ENCODE measurements around the gene GRAMD2B.

GRAMD2B gene

GRCh38 chr5:126536874-126537273 lies 113.7 kb downstream of the GRAMD2B start:
- FAIRE-seq (no peak), DNase-seq (ENCODE audit: insufficient read length) (no peak)
- no peak for TF ChIP-seq POLR2A (IDR thresholded peaks at IDR 0.05; ENCODE audit: low read depth, low read length)
- no peak for TF ChIP-seq POLR2AphosphoS5 (IDR thresholded peaks at IDR 0.05; ENCODE audit: low read depth, low read length)
- no peak for TF ChIP-seq TAF1 (IDR thresholded peaks at IDR 0.05; ENCODE audit: borderline replicate concordance, low read depth, low read length)

- FAIRE-seq (no peak), DNase-seq (ENCODE audit: insufficient read length) (no peak)
- no peak for TF ChIP-seq POLR2A (IDR thresholded peaks at IDR 0.05; ENCODE audit: low read depth, low read length)
- no peak for TF ChIP-seq POLR2AphosphoS5 (IDR thresholded peaks at IDR 0.05; ENCODE audit: low read depth, low read length)
- TF ChIP-seq TAF1 (IDR thresholded peaks at IDR 0.05; ENCODE audit: borderline replicate concordance, low read depth, low read length), result no peak
Observed at GRCh38 chr5:126538579-126538978, 115.4 kb downstream of the GRAMD2B start.

GRCh38 chr5:126540631-126541030 lies 117.4 kb downstream of the GRAMD2B start:
- no peak for TF ChIP-seq TAF1 (IDR thresholded peaks at IDR 0.05; ENCODE audit: borderline replicate concordance, low read depth, low read length)
- no peak for TF ChIP-seq POLR2A (IDR thresholded peaks at IDR 0.05; ENCODE audit: low read depth, low read length)
- no peak for TF ChIP-seq POLR2AphosphoS5 (IDR thresholded peaks at IDR 0.05; ENCODE audit: low read depth, low read length)
- DNase-seq (ENCODE audit: insufficient read length), result no peak
- no peak for FAIRE-seq

- FAIRE-seq, result no peak
- no peak for DNase-seq (ENCODE audit: insufficient read length)
- TF ChIP-seq POLR2A (IDR thresholded peaks at IDR 0.05; ENCODE audit: low read depth, low read length) (no peak), TAF1 (IDR thresholded peaks at IDR 0.05; ENCODE audit: borderline replicate concordance, low read depth, low read length) (no peak), POLR2AphosphoS5 (IDR thresholded peaks at IDR 0.05; ENCODE audit: low read depth, low read length) (no peak)
Observed at GRCh38 chr5:126542441-126542840, 119.2 kb downstream of the GRAMD2B start.

- no peak for DNase-seq (ENCODE audit: insufficient read length)
- no peak for TF ChIP-seq POLR2AphosphoS5 (IDR thresholded peaks at IDR 0.05; ENCODE audit: low read depth, low read length)
- no peak for TF ChIP-seq POLR2A (IDR thresholded peaks at IDR 0.05; ENCODE audit: low read depth, low read length)
- TF ChIP-seq TAF1 (IDR thresholded peaks at IDR 0.05; ENCODE audit: borderline replicate concordance, low read depth, low read length), result no peak
- FAIRE-seq, result no peak
Observed at GRCh38 chr5:126543009-126543408, 119.8 kb downstream of the GRAMD2B start.

- no peak for TF ChIP-seq TAF1 (IDR thresholded peaks at IDR 0.05; ENCODE audit: borderline replicate concordance, low read depth, low read length)
- TF ChIP-seq POLR2A (IDR thresholded peaks at IDR 0.05; ENCODE audit: low read depth, low read length), result no peak
- no peak for TF ChIP-seq POLR2AphosphoS5 (IDR thresholded peaks at IDR 0.05; ENCODE audit: low read depth, low read length)
- no peak for FAIRE-seq
Observed at GRCh38 chr5:126543660-126544059, 120.5 kb downstream of the GRAMD2B start.

More at GRCh38 chr5:126543660-126544059, 120.5 kb downstream of the GRAMD2B start:
- no peak for DNase-seq (ENCODE audit: insufficient read length)
